Loucy (cell line): ENCODE results near the gene CNOT2.
"Not testable (repeated sequence)": the region's sequence is repeated elsewhere in the genome, so short reads cannot be mapped to it uniquely, and the experiment has no call there.

ENCODE experiments used
- H2AFZ ChIP-seq: fragments of 200-600 bp; sonication (generic); 2 replicates; pipeline ENCODE4 v1.6.0; 2016; ENCODE audit warnings: antibody characterized with exemption, mild to moderate bottlenecking, low read length, moderate library complexity
- H3F3A ChIP-seq: fragments of 200-600 bp; 2 replicates; pipeline ENCODE4 v1.6.0; 2016; ENCODE audit warnings: antibody characterized with exemption, low read depth, mild to moderate bottlenecking
- H3K27me3 ChIP-seq: fragments of 200-600 bp; sonication (generic); 2 replicates; pipeline ENCODE4 v1.6.1; 2014; ENCODE audit warnings: low read length, mild to moderate bottlenecking; ENCODE audit not compliant: insufficient read depth, poor library complexity, severe bottlenecking
- H3K36me3 ChIP-seq: fragments of 200-600 bp; sonication (generic); 2 replicates; pipeline ENCODE4 v1.6.1; 2016; ENCODE audit warnings: low read length; ENCODE audit not compliant: insufficient read depth
- H3K4me1 ChIP-seq: fragments of 200-600 bp; sonication (generic); 2 replicates; pipeline ENCODE4 v1.5.1; 2014; ENCODE audit warnings: low read length, mild to moderate bottlenecking; ENCODE audit not compliant: insufficient read depth, poor library complexity, severe bottlenecking
- H3K4me2 ChIP-seq: fragments of 200-600 bp; sonication (generic); 2 replicates; pipeline ENCODE4 v1.6.0; 2014; ENCODE audit warnings: antibody characterized with exemption, low read length, low read depth, mild to moderate bottlenecking; ENCODE audit not compliant: poor library complexity, severe bottlenecking
- H3K4me3 ChIP-seq: fragments of 200-600 bp; sonication (generic); 2 replicates; pipeline ENCODE4 v1.5.1; 2014; ENCODE audit warnings: low read length, mild to moderate bottlenecking, mixed read lengths; ENCODE audit not compliant: poor library complexity, severe bottlenecking
- H3K79me2 ChIP-seq: fragments of 200-600 bp; sonication (generic); 2 replicates; pipeline ENCODE4 v1.6.1; 2014; ENCODE audit warnings: low read length; ENCODE audit not compliant: insufficient read depth
- H3K9ac ChIP-seq: fragments of 200-600 bp; sonication (generic); 2 replicates; pipeline ENCODE4 v1.6.0; 2014; ENCODE audit warnings: mild to moderate bottlenecking, low read depth, low read length, moderate library complexity; ENCODE audit not compliant: poor library complexity, severe bottlenecking
- H3K9me2 ChIP-seq: fragments of 200-600 bp; sonication (generic); replicated peaks from 2 replicates; pipeline ENCODE4 v1.6.1; 2016; ENCODE audit warnings: low read depth, low read length, mixed read lengths
- H3K9me3 ChIP-seq: fragments of 200-600 bp; sonication (generic); 2 replicates; pipeline ENCODE4 v1.6.1; 2014; ENCODE audit warnings: mild to moderate bottlenecking, antibody characterized with exemption, low read length, low read depth; ENCODE audit not compliant: insufficient read depth
- H4K20me1 ChIP-seq: fragments of 200-600 bp; sonication (generic); 2 replicates; pipeline ENCODE4 v1.6.0; 2014; ENCODE audit warnings: antibody characterized with exemption, low read length, mild to moderate bottlenecking; ENCODE audit not compliant: insufficient read depth, poor library complexity, severe bottlenecking
- EZH2phosphoT487 ChIP-seq: fragments of 200-600 bp; IDR thresholded peaks from 2 replicates; pipeline ENCODE4 v1.6.1; 2018; ENCODE audit warnings: antibody characterized with exemption, mild to moderate bottlenecking, moderate library complexity, borderline replicate concordance
- TF ChIP-seq, protein P1 (sequence below): fragments of 200-600 bp; sonication (generic); conservative IDR thresholded peaks from 2 replicates; pipeline ENCODE4 v1.5.1; 2014; ENCODE audit warnings: mild to moderate bottlenecking, antibody characterized with exemption, low read length

Gene CNOT2

DNA sequence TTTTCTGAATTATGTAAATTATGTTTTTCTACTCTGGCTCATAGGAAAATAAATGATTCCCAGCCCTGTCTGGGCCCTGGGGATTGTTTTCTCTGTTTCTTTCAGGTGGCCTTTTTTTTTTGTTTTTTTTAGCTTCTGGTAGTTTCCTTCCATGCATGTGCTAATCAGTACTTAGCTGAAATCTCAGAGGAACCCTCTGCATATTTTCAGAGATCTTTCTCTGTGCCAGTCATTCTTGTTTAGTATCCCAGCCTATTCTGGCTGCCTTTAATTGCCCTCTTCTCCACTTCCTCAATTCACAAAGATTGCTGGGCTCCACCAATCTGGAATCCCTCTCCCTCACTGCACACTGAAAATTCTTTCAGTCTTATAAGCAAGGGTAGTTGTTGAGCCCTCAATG is 46.9 kb downstream of the CNOT2 start:
- Histone ChIP-seq H3F3A (no peaks in the 10 kb centered on the region), H3K4me1 (peaks cover 6% of the 10 kb centered on the region), H3K9me3 (no peaks in the 10 kb centered on the region), H3K4me3 (no peak overlapping the region), H3K4me2 (no peak overlapping the region), H3K9me2 (no peaks in the 10 kb centered on the region), H2AFZ (no peak overlapping the region), H3K79me2 (peaks cover 84% of the 10 kb centered on the region), H3K36me3 (peaks cover 28% of the 10 kb centered on the region), H3K27me3 (no peaks in the 10 kb centered on the region), H3K9ac (no peak overlapping the region), H4K20me1 (peaks cover 41% of the 10 kb centered on the region)
- TF ChIP-seq, protein P1, sequence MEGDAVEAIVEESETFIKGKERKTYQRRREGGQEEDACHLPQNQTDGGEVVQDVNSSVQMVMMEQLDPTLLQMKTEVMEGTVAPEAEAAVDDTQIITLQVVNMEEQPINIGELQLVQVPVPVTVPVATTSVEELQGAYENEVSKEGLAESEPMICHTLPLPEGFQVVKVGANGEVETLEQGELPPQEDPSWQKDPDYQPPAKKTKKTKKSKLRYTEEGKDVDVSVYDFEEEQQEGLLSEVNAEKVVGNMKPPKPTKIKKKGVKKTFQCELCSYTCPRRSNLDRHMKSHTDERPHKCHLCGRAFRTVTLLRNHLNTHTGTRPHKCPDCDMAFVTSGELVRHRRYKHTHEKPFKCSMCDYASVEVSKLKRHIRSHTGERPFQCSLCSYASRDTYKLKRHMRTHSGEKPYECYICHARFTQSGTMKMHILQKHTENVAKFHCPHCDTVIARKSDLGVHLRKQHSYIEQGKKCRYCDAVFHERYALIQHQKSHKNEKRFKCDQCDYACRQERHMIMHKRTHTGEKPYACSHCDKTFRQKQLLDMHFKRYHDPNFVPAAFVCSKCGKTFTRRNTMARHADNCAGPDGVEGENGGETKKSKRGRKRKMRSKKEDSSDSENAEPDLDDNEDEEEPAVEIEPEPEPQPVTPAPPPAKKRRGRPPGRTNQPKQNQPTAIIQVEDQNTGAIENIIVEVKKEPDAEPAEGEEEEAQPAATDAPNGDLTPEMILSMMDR: no peak
- no peak for TF ChIP-seq EZH2phosphoT487

DNA sequence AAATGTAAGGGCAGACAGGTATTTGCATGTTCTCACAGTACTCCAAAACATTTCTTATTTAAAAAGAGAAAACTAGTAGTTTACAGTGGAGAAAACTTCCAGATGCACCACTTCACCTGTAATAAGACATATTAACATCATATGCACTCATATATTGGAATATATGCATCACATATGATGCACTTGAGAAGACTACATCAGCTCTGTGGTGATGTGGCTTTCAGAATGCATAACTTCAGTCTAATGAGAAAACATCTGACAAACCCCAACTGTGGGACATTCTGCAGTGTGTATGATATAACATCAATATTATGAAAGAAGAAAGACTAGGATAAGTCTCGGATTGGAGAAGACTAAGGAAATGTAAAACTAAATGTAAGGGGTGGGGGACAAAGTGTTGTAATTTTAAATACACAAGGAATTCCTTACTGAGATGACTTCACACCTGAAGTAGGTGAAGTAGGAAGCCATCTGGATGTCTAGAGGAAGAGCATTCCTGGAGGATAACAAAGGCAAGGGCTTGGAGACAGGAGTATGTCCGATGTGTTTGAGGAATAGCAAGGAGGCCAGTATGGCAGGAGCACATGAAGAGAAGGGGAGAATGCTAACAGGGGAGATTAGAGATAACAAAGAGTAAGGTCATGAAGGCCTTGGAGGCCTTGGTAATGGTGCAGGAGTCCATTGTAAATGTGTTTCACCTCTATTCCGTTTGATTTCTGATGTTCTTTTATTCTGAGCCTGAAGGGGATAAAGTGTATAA is 49.0 kb downstream of the CNOT2 start:
- Histone ChIP-seq H3K36me3 (peaks cover 23% of the 10 kb centered on the region), H4K20me1 (peaks cover 45% of the 10 kb centered on the region), H2AFZ (no peak overlapping the region), H3K4me1 (peaks cover 6% of the 10 kb centered on the region), H3K9me3 (no peaks in the 10 kb centered on the region), H3K4me2 (no peak overlapping the region), H3K9ac (no peak overlapping the region), H3K79me2 (peaks cover 86% of the 10 kb centered on the region), H3K9me2 (no peaks in the 10 kb centered on the region), H3K27me3 (no peaks in the 10 kb centered on the region), H3F3A (0 out of 2 replicates have a peak, but pooled peaks cover 3% of the 10 kb centered on the region), H3K4me3 (no peak overlapping the region)
- TF ChIP-seq, protein P1: no peak
- TF ChIP-seq EZH2phosphoT487: no peak

DNA sequence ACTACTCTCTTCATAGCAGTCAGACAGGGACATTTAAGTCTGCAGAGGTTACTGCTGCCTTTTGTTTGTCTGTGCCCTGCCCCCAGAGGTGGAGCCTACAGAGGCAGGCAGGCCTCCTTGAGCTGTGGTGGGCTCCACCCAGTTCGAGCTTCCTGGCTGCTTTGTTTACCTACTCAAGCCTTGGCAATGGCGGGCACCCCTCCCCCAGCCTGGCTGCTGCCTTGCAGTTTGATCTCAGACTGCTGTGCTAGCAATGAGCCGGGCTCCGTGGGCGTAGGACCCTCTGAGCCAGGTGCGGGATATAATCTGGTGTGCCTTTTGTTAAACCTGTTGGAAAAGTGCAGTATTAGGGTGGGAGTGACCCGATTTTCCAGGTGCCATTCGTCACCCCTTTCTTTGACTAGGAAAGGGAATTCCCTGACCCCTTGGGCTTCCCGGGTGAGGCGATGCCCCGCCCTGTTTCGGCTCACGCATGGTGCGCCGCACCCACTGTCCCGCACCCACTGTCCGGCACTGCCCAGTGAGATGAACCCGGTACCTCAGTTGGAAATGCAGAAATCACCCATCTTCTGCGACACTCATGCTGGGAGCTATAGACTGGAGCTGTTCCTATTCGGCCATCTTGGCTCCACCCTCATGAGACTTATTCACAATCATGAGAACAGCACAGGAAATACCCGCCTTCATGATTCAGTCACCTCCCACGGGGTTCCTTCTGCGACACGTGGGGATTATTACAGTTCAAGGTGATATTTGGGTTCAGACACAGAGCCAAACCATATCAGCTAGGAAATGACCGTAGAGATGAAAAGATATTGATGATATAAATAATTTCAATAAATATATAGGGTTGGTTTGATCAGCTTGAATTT is 61.7 kb downstream of the CNOT2 start:
- Histone ChIP-seq H3K79me2 (peaks cover 63% of the 10 kb centered on the region), H4K20me1 (peaks cover 20% of the 10 kb centered on the region), H3K36me3 (peaks cover 19% of the 10 kb centered on the region; the same call in 1 of the 2 replicates)
- H3K4me1 ChIP-seq, H3K9me3 ChIP-seq, H3K9me2 ChIP-seq, H3K9ac ChIP-seq, H3K27me3 ChIP-seq, H2AFZ ChIP-seq, H3K4me3 ChIP-seq, H3F3A ChIP-seq, H3K4me2 ChIP-seq: not testable (repeated sequence)
